Right lobe of liver (tissue), 6 donors: ENCODE results near the gene SLC45A3. TPM values are rescaled to one million over a fixed set of nuclear protein-coding genes. Genes with fewer than 3 reads are reported as not detected.

ENCODE experiments used
- ATAC-seq, 4 donors: fragments of 200-7000 bp; cut with Tn5 transposase; one replicate each; pipeline ENCODE4 v1.9.1; 2020; ENCODE audit warnings: mild to moderate bottlenecking in 4 of 4, moderate library complexity in 4 of 4
- DNase-seq, 3 donors: peaks; one replicate each; pipeline ENCODE4 v3.0.0-alpha.2; 2020
- H3K27ac ChIP-seq, 3 donors: fragments of 200-600 bp; one replicate each; pipeline ENCODE4 v1.8.0; 2022
- H3K27me3 ChIP-seq, 2 donors: fragments of 200-600 bp; one replicate each; pipeline ENCODE4 v1.8.0; 2022
- H3K36me3 ChIP-seq, 4 donors: fragments of 200-600 bp; sonication (generic) in 1 of 4; one replicate each; pipeline versions ENCODE4 v1.5.1 to v1.8.0; 2017 to 2022; ENCODE audit warnings: control low read depth in 1 of 4
- H3K4me1 ChIP-seq, 4 donors: fragments of 200-600 bp; sonication (generic) in 1 of 4; one replicate each; pipeline versions ENCODE4 v1.5.1 to v1.8.0; 2017 to 2022; ENCODE audit warnings: control low read depth in 1 of 4
- H3K4me3 ChIP-seq, 3 donors: fragments of 200-600 bp; one replicate each; pipeline ENCODE4 v1.8.0; 2022
- H3K9me3 ChIP-seq, 4 donors: fragments of 200-600 bp; sonication (generic) in 1 of 4; one replicate each; pipeline versions ENCODE4 v1.5.1 to v1.8.0; 2017 to 2022; ENCODE audit warnings: control low read depth in 1 of 4
- POLR2A ChIP-seq: fragments of 450-650 bp; IDR thresholded peaks from one replicate; pipeline ENCODE4 v1.6.1; 2017; ENCODE audit warnings: antibody characterized with exemption, mild to moderate bottlenecking
- whole genome bisulfite sequencing: methylation state at CpG from one replicate; pipeline ENCODE4 v1.1.6; 2018; ENCODE audit warnings: low coverage, low lambda C conversion rate; ENCODE audit not compliant: insufficient coverage; ENCODE audit errors: missing lambda C conversion rate; 5-methylcytosine and 5-hydroxymethylcytosine counted together
- intact Hi-C, 2 donors: fragments of 100-400 bp; cut with DNase I; formaldehyde crosslinking; loops; one replicate each; pipeline versions ENCODE4 v1.11.2 to v1.14.1; 2022
- total RNA-seq, 6 experiments: library from RNA; depleted of rRNA in 2 of 6; stranded (reverse); fragments of >200 nt in 2 of 6; fragmentation: NEBNext Ultra II Directional in 3 of 6; extraction: Animal tissue kit (Norgen Biotek cat#: 25700) in 3 of 6; gene quantifications; one replicate each; pipeline versions ENCODE4 v1.1.0 to v1.2.4, GENCODE V29; 2016 to 2023
- TF ChIP-seq, protein P1 (sequence below), 4 donors: fragments of 200-600 bp in 3 of 4; fragments of 450-650 bp in 1 of 4; IDR thresholded peaks; one replicate each; pipeline versions ENCODE4 v1.5.1 to v1.8.0; 2016 to 2022; ENCODE audit warnings: antibody characterized with exemption in 4 of 4, mild to moderate bottlenecking in 2 of 4
- donor health status: DM: no; HTN: yes; CAD: no.
- donor health status: DM: no; HTN: no; CAD: no.
- donor health status: DM: no; HTN: no; CAD: no.
- donor health status: DM: no; HTN: yes; CAD: no.
- donor health status: DM: no; HTN: yes; CAD: no.

SLC45A3 gene
- total RNA-seq, 6 experiments from 2014 or later, result 6.9 to 27.0 (median 7.9) TPM

DNA sequence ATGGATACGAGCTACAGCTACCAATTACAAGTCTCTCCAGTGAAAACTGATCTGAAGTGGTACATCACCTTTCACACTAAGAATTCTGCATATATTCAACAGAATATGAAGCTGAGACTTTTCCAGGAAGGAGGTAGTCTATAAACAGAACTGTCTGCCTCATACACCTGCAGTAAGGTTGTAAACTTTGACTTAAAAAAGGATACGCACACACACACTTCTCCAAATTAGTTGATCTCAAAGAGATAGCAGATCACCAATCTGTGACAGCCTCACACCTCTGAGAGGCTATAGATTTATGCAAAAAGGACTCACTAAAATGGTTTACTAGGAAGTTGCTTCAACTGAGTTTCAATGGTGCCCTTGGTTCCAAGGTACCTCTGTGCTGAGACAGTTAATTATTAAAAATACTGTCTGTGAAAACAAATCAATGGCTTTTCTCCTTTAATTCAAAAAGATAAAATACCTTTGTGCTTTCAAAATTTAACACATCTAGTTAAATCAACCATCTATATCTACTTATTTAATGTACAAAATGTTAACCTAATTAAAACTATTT lies 66.4 kb downstream of the SLC45A3 start:
- Histone ChIP-seq H3K4me1 (peaks cover 0 to 13% (median 0%) of the 10 kb centered on the region in 4 donors), H3K27me3 (no peaks in the 10 kb centered on the region), H3K4me3 (no peak overlapping the region), H3K27ac (no peak overlapping the region), H3K36me3 (peaks cover 0 to 33% (median 13%) of the 10 kb centered on the region in 4 donors), H3K9me3 (no peaks in the 10 kb centered on the region)
- WGBS, result 83% methylated on average over 2 of the region's 2 CpGs
- intact Hi-C loops, result no loop called here
- ATAC-seq, result peak; percentile 20 to 51 (median 48)
- TF ChIP-seq, protein P1, sequence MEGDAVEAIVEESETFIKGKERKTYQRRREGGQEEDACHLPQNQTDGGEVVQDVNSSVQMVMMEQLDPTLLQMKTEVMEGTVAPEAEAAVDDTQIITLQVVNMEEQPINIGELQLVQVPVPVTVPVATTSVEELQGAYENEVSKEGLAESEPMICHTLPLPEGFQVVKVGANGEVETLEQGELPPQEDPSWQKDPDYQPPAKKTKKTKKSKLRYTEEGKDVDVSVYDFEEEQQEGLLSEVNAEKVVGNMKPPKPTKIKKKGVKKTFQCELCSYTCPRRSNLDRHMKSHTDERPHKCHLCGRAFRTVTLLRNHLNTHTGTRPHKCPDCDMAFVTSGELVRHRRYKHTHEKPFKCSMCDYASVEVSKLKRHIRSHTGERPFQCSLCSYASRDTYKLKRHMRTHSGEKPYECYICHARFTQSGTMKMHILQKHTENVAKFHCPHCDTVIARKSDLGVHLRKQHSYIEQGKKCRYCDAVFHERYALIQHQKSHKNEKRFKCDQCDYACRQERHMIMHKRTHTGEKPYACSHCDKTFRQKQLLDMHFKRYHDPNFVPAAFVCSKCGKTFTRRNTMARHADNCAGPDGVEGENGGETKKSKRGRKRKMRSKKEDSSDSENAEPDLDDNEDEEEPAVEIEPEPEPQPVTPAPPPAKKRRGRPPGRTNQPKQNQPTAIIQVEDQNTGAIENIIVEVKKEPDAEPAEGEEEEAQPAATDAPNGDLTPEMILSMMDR (IDR thresholded peaks at IDR 0.05), result no peak
- no peak for DNase-seq

DNA sequence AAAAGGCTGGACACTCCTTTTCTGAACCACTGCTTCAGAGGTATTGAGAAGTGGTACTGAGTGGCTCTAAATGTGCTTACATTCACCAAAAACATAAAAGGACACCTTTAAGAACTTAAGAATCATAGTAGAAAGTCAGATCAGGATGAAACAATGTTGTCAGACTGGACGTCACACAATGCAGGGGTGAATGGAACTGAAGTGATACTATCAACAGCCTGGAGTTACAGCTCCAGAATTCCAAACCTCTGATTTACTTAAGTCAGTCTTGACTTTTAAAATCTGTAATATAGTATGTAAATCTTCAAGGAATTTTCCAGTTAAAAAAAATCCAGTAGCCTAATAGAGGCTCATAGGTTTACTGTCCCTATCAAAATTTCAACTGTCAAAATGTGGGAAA lies 67.8 kb downstream of the SLC45A3 start:
- WGBS, result 83% methylated on average over 1 of the region's 1 CpG
- no peak overlapping the region for H3K27ac ChIP-seq
- no peak for ATAC-seq
- H3K27me3 ChIP-seq, result no peaks in the 10 kb centered on the region
- no peaks in the 10 kb centered on the region for H3K9me3 ChIP-seq
- no peak for TF ChIP-seq POLR2A
- TF ChIP-seq, protein P1 (IDR thresholded peaks at IDR 0.05), result no peak
- no peak overlapping the region for H3K4me3 ChIP-seq
- no peak for DNase-seq
- intact Hi-C loops, result no loop called here
- peaks cover 0 to 20% (median 9%) of the 10 kb centered on the region in 4 donors for H3K36me3 ChIP-seq
- H3K4me1 ChIP-seq, result peaks cover 0 to 13% (median 0%) of the 10 kb centered on the region in 4 donors

DNA sequence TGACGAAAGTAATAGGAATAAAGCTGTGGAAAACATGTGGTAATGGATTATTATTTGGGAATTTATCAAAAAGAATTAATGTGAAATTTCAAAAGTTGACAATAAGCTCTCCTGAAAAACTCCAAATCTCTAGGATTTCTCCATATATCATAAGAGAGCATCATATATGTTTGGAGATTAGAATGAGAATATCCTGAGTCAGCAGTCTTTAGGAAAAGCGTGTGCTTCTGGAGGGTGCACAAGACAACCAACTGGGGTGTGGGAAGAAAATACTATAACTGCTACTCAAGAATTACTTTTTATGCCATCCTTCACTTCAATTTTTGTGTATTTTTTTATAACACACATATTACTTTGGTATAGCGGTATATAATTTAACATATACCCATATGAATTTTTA lies 68.2 kb downstream of the SLC45A3 start:
- ATAC-seq (no peak), DNase-seq (no peak)
- H3K9me3 ChIP-seq, result no peaks in the 10 kb centered on the region
- WGBS, result 96% methylated on average over 3 of the region's 3 CpGs
- intact Hi-C loops, result no loop called here
- peaks cover 0 to 13% (median 0%) of the 10 kb centered on the region in 4 donors for H3K4me1 ChIP-seq
- H3K36me3 ChIP-seq, result peaks cover 0 to 19% (median 9%) of the 10 kb centered on the region in 4 donors
- H3K27me3 ChIP-seq, result no peaks in the 10 kb centered on the region
- H3K4me3 ChIP-seq, result no peak overlapping the region
- no peak overlapping the region for H3K27ac ChIP-seq
- no peak for TF ChIP-seq POLR2A
- TF ChIP-seq, protein P1 (IDR thresholded peaks at IDR 0.05), result no peak

DNA sequence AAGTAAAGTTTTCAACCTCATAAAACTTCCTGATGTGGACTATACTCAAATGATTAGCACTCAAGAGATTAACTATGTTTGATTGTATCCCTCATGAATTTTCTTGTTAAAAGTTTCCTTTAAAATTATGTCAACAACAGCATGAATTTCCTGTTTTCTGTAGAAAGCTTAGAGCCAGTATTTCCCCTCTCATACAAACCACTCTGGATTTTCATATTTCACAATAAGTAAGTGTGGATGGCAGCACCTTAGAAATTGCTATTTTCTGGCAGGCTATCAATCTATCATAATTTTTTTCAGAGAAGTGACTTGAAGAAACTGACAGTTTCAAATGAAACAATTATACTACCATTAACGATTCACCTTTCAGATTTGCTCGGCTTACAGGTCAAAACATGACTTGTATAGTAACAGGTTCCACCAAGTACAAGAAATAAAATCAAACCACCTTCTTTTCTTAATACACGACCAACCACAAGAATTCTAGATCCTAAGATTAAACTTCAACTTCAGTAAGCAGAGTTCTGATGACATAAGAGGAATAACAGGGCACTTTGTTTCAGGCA lies 69.3 kb downstream of the SLC45A3 start:
- 40% methylated on average over 3 of the region's 3 CpGs for WGBS
- H3K4me1 ChIP-seq, result peaks cover 0 to 13% (median 0%) of the 10 kb centered on the region in 4 donors
- H3K36me3 ChIP-seq, result peaks cover 0 to 12% (median 5%) of the 10 kb centered on the region in 4 donors
- H3K27me3 ChIP-seq, result no peaks in the 10 kb centered on the region
- intact Hi-C loops, result no loop called here
- peak overlapping the region in 1 of 3 donors; percentile 9 for H3K27ac ChIP-seq
- H3K4me3 ChIP-seq, result no peak overlapping the region
- DNase-seq, result no peak
- ATAC-seq, result no peak
- H3K9me3 ChIP-seq, result no peaks in the 10 kb centered on the region
- TF ChIP-seq, protein P1 (IDR thresholded peaks at IDR 0.05), result no peak
- no peak for TF ChIP-seq POLR2A
